GM18505 (cell line): ENCODE results near the gene ADCK1.

ENCODE experiments used
- ATAC-seq: cut with Tn5 transposase; IDR thresholded peaks from one replicate; pipeline ENCODE4 v1.9.1; 2021; ENCODE audit not compliant: unreplicated experiment
- POLR2A ChIP-seq: IDR thresholded peaks from 4 replicates; pipeline ENCODE4 v1.6.1; 2011; ENCODE audit warnings: borderline replicate concordance; ENCODE audit not compliant: insufficient read depth, insufficient read length; ENCODE audit errors: extremely low read depth

The ADCK1 gene

GRCh38 chr14:77864085-77864484 lies 64.2 kb downstream of the ADCK1 start:
- no peak for ATAC-seq
- TF ChIP-seq POLR2A: no peak

DNA sequence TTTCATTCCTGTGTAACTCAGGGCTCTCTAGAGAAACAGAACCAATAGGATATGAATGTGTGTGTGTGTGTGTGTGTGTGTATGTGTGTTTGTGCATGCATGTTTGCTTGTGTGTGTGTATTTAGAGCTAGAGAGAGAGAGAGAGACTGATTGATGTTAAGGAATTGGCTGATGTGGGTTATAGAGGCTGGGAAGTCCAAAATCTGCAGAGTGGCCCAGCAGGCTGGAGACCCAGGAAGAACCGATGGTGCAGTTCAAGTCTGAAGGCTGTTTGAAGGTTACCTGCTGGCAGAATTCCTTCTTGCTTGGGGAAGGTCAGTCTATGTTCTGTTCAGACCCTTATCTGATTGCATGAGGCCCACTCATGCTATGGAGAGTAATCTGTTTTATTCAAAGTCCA lies 64.7 kb downstream of the ADCK1 start:
- no peak for ATAC-seq
- no peak for TF ChIP-seq POLR2A

DNA sequence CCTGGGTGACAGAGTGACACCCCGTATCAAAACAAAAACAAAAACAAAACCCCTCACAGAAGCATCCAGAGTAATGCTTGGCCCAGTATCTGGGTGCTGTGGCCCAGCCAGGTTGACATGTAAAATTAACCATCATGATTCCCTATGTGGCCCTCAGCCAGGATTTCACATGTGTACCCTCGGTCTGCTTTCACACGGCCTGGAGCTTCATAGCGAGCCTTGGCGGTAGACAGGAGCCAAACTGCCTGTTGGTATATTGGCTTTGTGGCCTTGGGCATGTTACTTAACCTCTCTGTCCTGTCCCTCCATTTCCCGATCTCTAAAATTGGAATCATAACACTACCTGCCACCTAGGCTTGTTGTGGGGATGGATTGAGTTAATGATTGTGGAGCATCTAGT lies 65.5 kb downstream of the ADCK1 start:
- no peak for ATAC-seq
- no peak for TF ChIP-seq POLR2A

- ATAC-seq: no peak
Observed at GRCh38 chr14:77866932-77867331, 67.0 kb downstream of the ADCK1 start.

GRCh38 chr14:77867476-77867875 lies 67.6 kb downstream of the ADCK1 start:
- ATAC-seq: no peak
- TF ChIP-seq POLR2A: no peak

More at GRCh38 chr14:77866932-77867331, 67.0 kb downstream of the ADCK1 start:
- TF ChIP-seq POLR2A: no peak

DNA sequence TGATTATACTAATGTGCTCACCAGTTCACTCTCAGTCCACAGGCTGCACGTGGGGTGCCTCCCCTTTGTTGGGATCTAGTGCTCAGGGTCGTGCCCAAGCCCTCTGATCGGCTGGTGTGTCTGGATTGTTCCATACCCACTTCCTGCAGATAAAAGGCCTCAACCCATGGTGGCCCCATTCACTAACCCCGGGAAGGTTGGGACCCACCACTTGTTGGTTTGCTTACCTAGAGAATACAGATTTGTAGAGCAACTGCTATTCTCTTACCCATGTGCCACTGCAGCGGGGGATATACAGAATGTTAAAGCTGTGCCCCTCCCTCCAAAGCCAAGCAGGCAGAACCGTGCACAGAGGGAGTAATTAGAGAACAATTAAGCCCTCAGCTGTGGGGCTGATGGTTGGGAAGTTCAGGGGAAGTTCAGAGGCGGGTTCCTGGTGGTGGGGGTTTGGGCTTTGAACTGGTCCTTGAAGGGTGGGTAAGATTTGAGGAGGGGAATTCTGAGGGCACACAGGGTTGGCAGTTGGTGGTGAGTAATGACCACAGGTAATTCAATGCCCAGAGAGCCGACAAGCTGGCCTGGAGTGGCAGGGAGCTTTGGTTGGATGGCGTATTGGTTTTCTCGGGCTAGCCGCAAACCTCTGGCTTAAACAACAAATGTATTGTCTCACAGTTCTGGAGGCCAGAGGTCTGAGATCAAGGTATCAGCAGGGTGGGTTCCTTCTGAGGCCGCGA lies 68.8 kb downstream of the ADCK1 start:
- ATAC-seq: no peak
- TF ChIP-seq POLR2A: no peak

GRCh38 chr14:77869340-77869739 lies 69.4 kb downstream of the ADCK1 start:
- no peak for TF ChIP-seq POLR2A
- ATAC-seq: no peak

DNA sequence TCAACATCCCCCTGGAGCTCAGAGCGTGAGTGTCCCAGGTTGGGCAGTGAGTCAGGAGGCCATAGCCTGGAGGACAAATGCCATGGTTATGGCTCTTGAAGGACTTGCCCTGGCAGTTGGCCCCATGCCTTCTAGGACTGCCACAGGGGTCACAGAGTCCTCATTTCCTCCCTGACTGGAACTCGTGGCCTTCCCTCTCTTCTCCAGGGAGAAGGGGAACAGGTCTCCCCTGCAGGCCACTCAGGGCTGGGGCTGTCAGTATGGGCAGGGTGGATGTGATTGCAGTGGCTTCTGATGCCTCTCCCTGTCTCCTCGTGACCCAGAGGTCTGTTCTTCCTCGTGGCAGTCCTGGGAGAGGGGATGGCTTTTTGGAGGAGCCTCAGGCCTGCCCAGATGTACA lies 70.7 kb downstream of the ADCK1 start:
- no peak for ATAC-seq
- no peak for TF ChIP-seq POLR2A

GRCh38 chr14:77872152-77872551 lies 72.2 kb downstream of the ADCK1 start:
- no peak for TF ChIP-seq POLR2A
- ATAC-seq: no peak

- TF ChIP-seq POLR2A: no peak
- no peak for ATAC-seq
Observed at GRCh38 chr14:77872983-77873382, 73.1 kb downstream of the ADCK1 start.

DNA sequence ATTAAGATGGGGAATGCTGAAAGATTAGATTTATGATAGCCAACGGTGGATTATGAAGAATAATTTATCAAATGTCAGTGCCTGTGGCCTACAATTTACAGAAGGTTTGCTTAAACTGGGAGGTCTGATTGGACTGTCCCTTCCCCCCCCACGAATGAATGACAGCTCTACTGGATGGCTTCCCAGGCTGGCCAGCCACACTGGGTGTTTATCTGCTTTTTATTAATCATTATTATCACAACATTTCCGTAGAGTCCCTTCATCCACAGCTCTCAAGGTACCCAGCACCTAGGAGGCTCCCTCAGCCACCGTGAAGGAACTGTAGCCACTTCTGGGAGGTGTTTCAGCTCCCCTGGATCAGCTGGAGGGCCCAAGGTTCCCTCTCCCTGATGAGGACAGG lies 78.9 kb downstream of the ADCK1 start:
- ATAC-seq: no peak
- TF ChIP-seq POLR2A: no peak

- TF ChIP-seq POLR2A: no peak
- no peak for ATAC-seq
Observed at GRCh38 chr14:77880056-77880455, 80.1 kb downstream of the ADCK1 start.

DNA sequence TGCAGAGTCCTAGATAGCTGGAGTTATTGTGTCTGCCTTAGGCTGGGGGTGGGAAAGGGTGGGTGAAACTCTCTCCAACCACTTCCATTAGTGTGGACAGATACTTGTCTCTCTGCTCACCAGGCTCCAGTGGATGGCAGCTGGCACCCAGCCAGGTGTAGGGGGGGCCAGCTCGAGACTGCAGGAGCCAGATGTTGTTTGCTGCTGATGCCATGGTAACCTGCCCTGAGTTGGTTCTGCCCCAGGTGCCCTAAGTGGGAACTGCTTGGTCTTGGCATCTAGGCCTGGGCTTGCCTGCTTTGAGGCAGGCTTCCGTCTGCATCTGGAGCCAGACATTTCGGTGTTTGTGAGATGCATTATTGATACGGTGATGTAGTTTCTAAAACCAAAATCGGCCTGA lies 82.2 kb downstream of the ADCK1 start:
- no peak for ATAC-seq
- TF ChIP-seq POLR2A: no peak

GRCh38 chr14:77882636-77883035 lies 82.7 kb downstream of the ADCK1 start:
- TF ChIP-seq POLR2A: no peak
- ATAC-seq: no peak
